Panc1 (cell line): Measurements from ENCODE around the gene PRSS50. TPM values are rescaled to one million over a fixed set of nuclear protein-coding genes. Genes with fewer than 3 reads are reported as not detected.

Source experiments
- ATAC-seq: fragments of 200-7000 bp; cut with Tn5 transposase; 2 replicates; pipeline ENCODE4 v1.9.1; 2020; ENCODE audit warnings: mild to moderate bottlenecking, moderate library complexity
- BruUV-seq: library from RNA; stranded (reverse); fragments of 400-500 nt; replicated peaks from 2 replicates; lab custom pipeline; 2021; lab: Mats Ljungman, UMichigan
- CTCF ChIA-PET: fragments of 300-600 bp; sonication (Branson Sonifier 250); formaldehyde crosslinking; loops from one replicate; lab custom pipeline; 2022; ENCODE audit warnings: antibody characterized with exemption; lab: Charles Lee
- POLR2A ChIA-PET: fragments of 300-600 bp; sonication (Branson Sonifier 250); formaldehyde crosslinking; loops from one replicate; lab custom pipeline; 2022; ENCODE audit warnings: antibody characterized with exemption; lab: Charles Lee
- DNase-seq: peaks from one replicate; pipeline ENCODE4 v3.0.0-alpha.2; 2010; ENCODE audit warnings: low read depth, low spot score
- H3K27ac ChIP-seq: 2 replicates; pipeline ENCODE4 v1.5.1; 2011; ENCODE audit warnings: mild to moderate bottlenecking, low read length, inconsistent platforms
- H3K27me3 ChIP-seq: fragments of 200-500 bp; sonication (Bioruptor generic); 2 replicates; pipeline ENCODE4 v1.6.0; 2014; ENCODE audit warnings: low read length, inconsistent platforms; ENCODE audit not compliant: control insufficient read depth, insufficient read depth
- H3K36me3 ChIP-seq: fragments of 200-500 bp; sonication (Bioruptor generic); 2 replicates; pipeline ENCODE4 v1.5.1; 2014; ENCODE audit warnings: inconsistent platforms, mild to moderate bottlenecking, low read length, moderate library complexity; ENCODE audit not compliant: control insufficient read depth, insufficient read depth
- H3K4me1 ChIP-seq: 2 replicates; pipeline ENCODE4 v1.5.1; 2011; ENCODE audit warnings: inconsistent platforms, mild to moderate bottlenecking, low read length, moderate library complexity; ENCODE audit not compliant: control insufficient read depth, insufficient read depth
- H3K4me3 ChIP-seq, 2 experiments: 2 replicates each; pipeline ENCODE4 v1.5.1; 2011 to 2012; ENCODE audit warnings: low read depth in 2 of 2, low read length in 2 of 2, mild to moderate bottlenecking in 2 of 2, inconsistent platforms in 1 of 2, moderate library complexity in 1 of 2
- H3K9me3 ChIP-seq: fragments of 200-500 bp; sonication (Bioruptor generic); 2 replicates; pipeline ENCODE4 v1.5.1; 2014; ENCODE audit warnings: low read depth, mild to moderate bottlenecking, inconsistent platforms, low read length, moderate library complexity; ENCODE audit not compliant: control insufficient read depth, insufficient read depth
- POLR2AphosphoS5 ChIP-seq: IDR thresholded peaks from 2 replicates; pipeline ENCODE4 v1.6.1; 2012; ENCODE audit warnings: mild to moderate bottlenecking, low read depth, low read length, moderate library complexity
- REST ChIP-seq, 2 experiments: IDR thresholded peaks; 2 replicates each; pipeline ENCODE4 v1.6.1; 2011 to 2012; ENCODE audit warnings: low read depth in 2 of 2, control low read depth in 1 of 2, low read length in 1 of 2, mild to moderate bottlenecking in 1 of 2, moderate library complexity in 1 of 2; ENCODE audit not compliant: insufficient read depth in 1 of 2
- SIN3A ChIP-seq: IDR thresholded peaks from 2 replicates; pipeline ENCODE4 v1.6.1; 2012; ENCODE audit warnings: low read depth, mild to moderate bottlenecking, low read length, moderate library complexity, borderline replicate concordance; ENCODE audit not compliant: insufficient read depth
- TCF7L2 ChIP-seq: IDR thresholded peaks from 2 replicates; pipeline ENCODE4 v1.6.1; 2011; ENCODE audit warnings: mild to moderate bottlenecking, low read depth, low read length, inconsistent platforms
- in situ Hi-C: cut with HindIII; loops from 2 replicates; pipeline ENCODE4 v1.10.0; 2016; ENCODE audit warnings: low sequenced_read_pairs, low pct_unique_long_range_greater_than_20kb
- intact Hi-C: fragments of 100-400 bp; cut with micrococcal nuclease; formaldehyde crosslinking; loops from one replicate; pipeline ENCODE4 v1.10.0; 2022; ENCODE audit not compliant: unreplicated experiment
- total RNA-seq: library from RNA; stranded (reverse); gene quantifications from one replicate; pipeline ENCODE4 v1.2.1, GENCODE V29; 2021; ENCODE audit not compliant: unreplicated experiment
- TF ChIP-seq, protein P1 (sequence below): fragments of 450-650 bp; IDR thresholded peaks from 2 replicates; pipeline ENCODE4 v1.5.1; 2017; ENCODE audit warnings: mild to moderate bottlenecking

The PRSS50 gene
- total RNA-seq, 1 experiment from 2014 or later, result 0.13 TPM

DNA sequence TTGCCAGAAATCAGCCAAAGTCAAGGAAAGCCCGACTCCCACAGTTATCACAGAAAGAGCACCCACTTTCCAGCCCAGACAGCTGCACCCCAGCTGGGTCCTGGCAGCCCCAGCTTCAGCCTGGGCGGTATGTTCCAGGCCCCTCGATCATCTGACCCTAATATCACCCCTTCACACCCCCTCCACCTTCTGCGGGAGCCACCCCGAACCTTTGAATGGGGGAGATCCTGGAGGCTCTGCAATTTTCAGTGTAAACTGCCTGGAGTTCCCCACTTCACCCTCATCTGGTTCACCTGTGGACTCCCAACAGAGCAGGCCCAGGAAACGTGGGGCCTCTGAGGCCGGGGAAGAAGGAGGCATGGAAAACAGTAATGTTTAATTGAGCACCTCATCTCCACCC is 5.9 kb downstream of the PRSS50 start:
- H3K27ac ChIP-seq, result no peak overlapping the region
- no peak overlapping the region for H3K4me3 ChIP-seq
- H3K4me1 ChIP-seq, result peaks cover 6% of the 10 kb centered on the region; the same call in 1 of the 2 replicates
- TF ChIP-seq, protein P1, sequence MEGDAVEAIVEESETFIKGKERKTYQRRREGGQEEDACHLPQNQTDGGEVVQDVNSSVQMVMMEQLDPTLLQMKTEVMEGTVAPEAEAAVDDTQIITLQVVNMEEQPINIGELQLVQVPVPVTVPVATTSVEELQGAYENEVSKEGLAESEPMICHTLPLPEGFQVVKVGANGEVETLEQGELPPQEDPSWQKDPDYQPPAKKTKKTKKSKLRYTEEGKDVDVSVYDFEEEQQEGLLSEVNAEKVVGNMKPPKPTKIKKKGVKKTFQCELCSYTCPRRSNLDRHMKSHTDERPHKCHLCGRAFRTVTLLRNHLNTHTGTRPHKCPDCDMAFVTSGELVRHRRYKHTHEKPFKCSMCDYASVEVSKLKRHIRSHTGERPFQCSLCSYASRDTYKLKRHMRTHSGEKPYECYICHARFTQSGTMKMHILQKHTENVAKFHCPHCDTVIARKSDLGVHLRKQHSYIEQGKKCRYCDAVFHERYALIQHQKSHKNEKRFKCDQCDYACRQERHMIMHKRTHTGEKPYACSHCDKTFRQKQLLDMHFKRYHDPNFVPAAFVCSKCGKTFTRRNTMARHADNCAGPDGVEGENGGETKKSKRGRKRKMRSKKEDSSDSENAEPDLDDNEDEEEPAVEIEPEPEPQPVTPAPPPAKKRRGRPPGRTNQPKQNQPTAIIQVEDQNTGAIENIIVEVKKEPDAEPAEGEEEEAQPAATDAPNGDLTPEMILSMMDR, result no peak
- no peak for TF ChIP-seq REST (IDR thresholded peaks at IDR 0.05; ENCODE audit: insufficient read depth in 1 of 2, low read depth in 2 of 2, low read length in 1 of 2)
- no peak for TF ChIP-seq POLR2AphosphoS5
- no peak for TF ChIP-seq SIN3A
- TF ChIP-seq TCF7L2, result no peak
- ATAC-seq, result no peak
- in situ Hi-C loops, result no loop called here
- H3K9me3 ChIP-seq, result no peaks in the 10 kb centered on the region
- BruUV-seq, result no TSS peak
- ChIA-PET POLR2A (no interaction called here), CTCF (no interaction called here)
- H3K36me3 ChIP-seq, result no peaks in the 10 kb centered on the region
- no peaks in the 10 kb centered on the region for H3K27me3 ChIP-seq
- no peak for DNase-seq
- intact Hi-C loops, result no loop called here

- no peak overlapping the region for H3K4me3 ChIP-seq
- H3K27ac ChIP-seq, result no peak overlapping the region
- TF ChIP-seq TCF7L2 (no peak), REST (IDR thresholded peaks at IDR 0.05; ENCODE audit: insufficient read depth in 1 of 2, low read depth in 2 of 2, low read length in 1 of 2) (no peak), SIN3A (no peak), POLR2AphosphoS5 (no peak)
- TF ChIP-seq, protein P1, result no peak
- H3K27me3 ChIP-seq, result no peaks in the 10 kb centered on the region
- CTCF ChIA-PET, result no interaction called here
- in situ Hi-C loops, result no loop called here
- ATAC-seq, result no peak
- DNase-seq, result no peak
- BruUV-seq, result no TSS peak
- no peaks in the 10 kb centered on the region for H3K36me3 ChIP-seq
- H3K9me3 ChIP-seq, result no peaks in the 10 kb centered on the region
- H3K4me1 ChIP-seq, result peaks cover 6% of the 10 kb centered on the region; the same call in 1 of the 2 replicates
- intact Hi-C loops, result no loop called here
- POLR2A ChIA-PET, result no interaction called here
Observed at GRCh38 chr3:46711305-46711704, 6.4 kb downstream of the PRSS50 start.
